CD4-positive, alpha-beta T cell treated with Interleukin-10 for 1 hour (primary cell): Measurements from ENCODE around the gene TSPAN3.

Source experiments
- DNase-seq: peaks from one replicate; pipeline ENCODE4 v3.0.0-alpha.2; 2020

The TSPAN3 gene

GRCh38 chr15:77083381-77084160 is 12.7 kb upstream of the TSPAN3 start:
- peak; percentile 66 for DNase-seq

GRCh38 chr15:77081971-77082370 is 11.1 kb upstream of the TSPAN3 start:
- no peak for DNase-seq

DNA sequence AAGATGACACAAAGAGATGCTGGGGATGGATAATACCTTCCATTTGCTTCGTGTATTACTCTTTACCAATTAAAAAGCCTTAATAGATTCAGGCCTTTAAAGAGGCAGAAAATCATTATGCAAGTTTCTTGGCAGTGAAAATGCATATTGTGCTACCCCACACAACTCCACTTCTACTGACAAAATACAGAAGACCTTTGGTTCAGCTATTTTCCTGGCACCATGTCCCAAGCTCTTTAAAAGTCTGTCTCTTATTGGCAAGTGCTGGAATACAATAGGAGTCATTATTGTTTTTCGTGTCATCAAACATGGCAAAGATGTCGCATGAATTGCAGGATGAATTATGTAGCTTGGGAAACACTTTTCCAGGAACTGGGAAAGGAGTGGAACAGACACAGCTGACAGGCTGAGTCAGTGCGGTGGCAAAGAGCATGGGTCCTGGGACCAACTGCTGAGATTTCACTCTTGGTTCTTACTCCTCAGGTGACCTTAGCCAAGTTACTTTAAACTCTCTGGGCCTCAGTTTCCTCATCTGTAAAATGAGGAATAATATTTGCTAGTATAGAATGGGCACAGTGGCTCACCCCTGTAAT is 5.5 kb upstream of the TSPAN3 start:
- DNase-seq: no peak

GRCh38 chr15:77075528-77075927 is 4.6 kb upstream of the TSPAN3 start:
- no peak for DNase-seq

GRCh38 chr15:77074350-77074749 is 3.4 kb upstream of the TSPAN3 start:
- DNase-seq: no peak

- DNase-seq: no peak
These were observed 655 bp upstream of the TSPAN3 start for GRCh38 chr15:77071305-77072223.

DNA sequence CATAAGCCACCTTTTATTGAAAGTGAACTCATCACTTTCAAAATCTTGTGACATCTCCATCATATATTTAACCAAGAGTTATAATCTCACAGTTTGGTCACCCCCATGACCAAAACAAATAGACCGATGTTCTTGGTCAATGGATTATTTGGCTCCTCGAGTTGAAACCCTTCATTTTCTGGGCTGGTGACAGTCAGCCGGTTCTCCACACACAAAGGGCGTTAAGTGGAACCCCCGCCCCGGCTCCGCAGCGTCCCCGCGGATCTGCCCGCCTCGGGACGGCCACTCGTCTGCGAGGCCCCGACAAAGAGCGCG is 772 bp downstream of the TSPAN3 start:
- no peak for DNase-seq

GRCh38 chr15:77069521-77070121 is 1.3 kb downstream of the TSPAN3 start:
- DNase-seq: no peak

- no peak for DNase-seq
These were observed 2.3 kb downstream of the TSPAN3 start for GRCh38 chr15:77068633-77069032.

DNA sequence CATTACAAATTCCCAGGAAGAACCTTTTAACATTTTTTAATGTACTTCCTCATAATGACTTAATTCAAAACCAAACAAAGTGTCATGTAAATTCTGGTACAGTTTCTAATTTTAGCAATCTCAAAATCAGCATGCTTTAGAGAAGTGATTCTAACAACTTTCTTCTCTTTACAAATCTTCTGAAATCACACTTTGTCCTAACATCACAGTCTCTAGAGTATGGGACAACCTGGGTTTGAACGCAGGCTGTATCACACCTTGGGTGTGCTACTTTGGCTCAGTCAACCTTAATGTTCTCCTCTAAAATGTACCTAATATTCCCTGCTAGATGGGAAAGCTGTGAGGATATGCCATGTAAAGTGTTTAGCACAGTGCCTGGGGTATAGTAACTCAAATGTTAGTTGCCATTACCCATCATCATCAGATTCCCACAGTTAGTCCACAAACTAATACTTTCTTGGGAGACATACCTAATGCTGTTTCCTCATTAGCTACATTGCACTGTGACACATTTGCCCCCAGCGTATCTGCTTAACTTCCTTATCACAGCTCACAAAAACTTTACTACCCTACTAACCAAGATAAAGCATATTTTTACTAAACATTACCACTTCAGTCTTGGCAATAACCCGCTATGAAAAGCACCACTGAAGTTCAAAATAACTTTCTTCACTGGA is 3.1 kb downstream of the TSPAN3 start:
- DNase-seq: no peak

DNA sequence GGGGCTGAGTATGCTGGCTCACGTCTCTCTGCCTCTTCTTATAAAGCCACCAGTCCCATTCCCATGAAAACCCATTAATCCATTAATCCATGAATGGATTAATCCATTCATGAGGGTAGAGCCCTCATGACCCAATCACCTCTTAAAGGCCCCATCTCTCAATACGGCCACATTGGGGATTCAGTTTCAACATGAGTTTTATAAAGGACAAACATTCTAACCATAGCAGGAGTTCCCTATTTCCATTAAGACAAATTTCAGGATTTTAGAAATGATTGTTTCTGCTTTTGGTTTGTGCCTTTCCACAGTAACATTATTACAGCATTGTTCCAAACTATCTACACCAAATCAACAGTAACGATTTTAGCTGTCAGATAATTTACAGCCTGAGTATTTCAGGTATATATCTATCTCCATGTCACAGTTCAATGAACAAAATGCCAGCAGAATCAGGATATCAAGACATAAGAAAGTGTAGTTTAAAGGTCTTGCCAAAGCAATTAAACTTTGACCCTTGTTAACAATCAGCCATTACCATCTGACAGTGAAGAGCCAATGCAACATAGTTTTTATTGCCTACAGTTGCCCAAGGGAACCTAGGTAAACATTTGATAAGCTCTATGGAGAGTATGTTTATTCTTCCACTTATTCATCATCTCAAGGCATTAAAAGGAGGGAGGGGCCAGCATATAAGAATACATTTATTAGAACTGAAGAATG is 3.8 kb downstream of the TSPAN3 start:
- DNase-seq: no peak

GRCh38 chr15:77064539-77065308 is 6.2 kb downstream of the TSPAN3 start:
- no peak for DNase-seq

GRCh38 chr15:77064063-77064462 is 6.8 kb downstream of the TSPAN3 start:
- DNase-seq: no peak

GRCh38 chr15:77063249-77063648 is 7.7 kb downstream of the TSPAN3 start:
- no peak for DNase-seq

GRCh38 chr15:77060546-77060945 is 10.4 kb downstream of the TSPAN3 start:
- no peak for DNase-seq

DNA sequence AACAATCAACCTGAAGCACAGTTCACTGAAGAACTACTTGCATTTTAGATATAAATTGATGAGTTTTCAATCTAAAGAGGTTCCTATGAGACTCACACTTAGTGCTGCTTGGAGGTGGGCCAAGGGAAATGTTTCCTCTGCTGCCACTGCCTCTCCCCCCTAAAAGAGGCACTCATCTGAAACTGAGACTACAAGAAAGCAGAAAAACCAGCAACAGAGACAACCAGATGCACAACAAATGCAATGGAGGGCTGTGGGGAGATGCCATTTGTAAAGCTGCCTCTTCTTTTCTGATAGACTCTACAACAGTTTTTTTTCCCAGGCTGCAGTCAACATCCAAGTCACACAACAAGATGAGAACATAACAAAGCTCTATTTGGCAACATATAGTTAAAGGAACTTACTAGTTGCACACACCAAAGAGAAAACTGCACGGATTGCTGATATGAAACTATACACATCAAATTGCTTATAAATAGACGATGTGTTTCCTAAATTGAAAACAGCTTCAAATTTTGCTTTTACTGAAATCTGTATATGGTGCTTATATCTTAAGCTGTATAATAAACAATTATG is 11.0 kb downstream of the TSPAN3 start:
- DNase-seq: no peak

GRCh38 chr15:77058468-77058867 is 12.4 kb downstream of the TSPAN3 start:
- no peak for DNase-seq

GRCh38 chr15:77057685-77058084 is 13.2 kb downstream of the TSPAN3 start:
- no peak for DNase-seq

DNA sequence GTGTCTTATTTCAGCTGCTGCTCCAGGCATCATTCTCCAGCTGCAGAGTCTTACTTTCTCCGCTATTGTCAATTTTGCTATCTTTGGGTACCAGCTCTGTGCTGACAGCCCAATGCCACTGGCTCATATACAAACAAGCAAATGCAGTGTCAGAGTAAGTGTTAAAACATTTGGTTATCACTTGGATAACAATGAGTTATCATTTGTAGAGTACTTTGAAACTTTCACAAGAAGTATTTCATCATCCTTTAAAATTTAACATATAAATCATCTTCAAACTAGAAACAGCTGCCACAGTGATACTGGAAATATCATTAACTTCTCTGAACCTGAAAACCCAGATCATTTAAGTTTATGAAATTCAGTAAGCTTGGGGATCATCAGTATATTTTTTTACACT is 13.8 kb downstream of the TSPAN3 start:
- DNase-seq: no peak

- DNase-seq: no peak
These were observed 17.2 kb downstream of the TSPAN3 start for GRCh38 chr15:77053709-77054108.

GRCh38 chr15:77052556-77052955 is 18.4 kb downstream of the TSPAN3 start:
- DNase-seq: no peak
